Stimulated activated CD8-positive, alpha-beta memory T cell treated with anti-CD3 and anti-CD28 coated beads, Interleukin-2, amount 100 ng/mL, for 1 hour (primary cell): ENCODE measurements around the gene SMIM1.

ENCODE experiments used
- DNase-seq, 2 donors: peaks; one replicate each; pipeline ENCODE4 v3.0.0-alpha.2; 2020; ENCODE audit warnings: low read depth in 2 of 2

Gene SMIM1

GRCh38 chr1:3772715-3773571, at the start of gene SMIM1:
Gene SMIM1, plus strand, starts transcription at chr1:3772749. Its CDS starts 2,625 bp downstream, at chr1:3775374.
- no peak for DNase-seq

- DNase-seq = no peak
Measured at GRCh38 chr1:3722846-3723245, 49.7 kb upstream of the SMIM1 start.

DNA sequence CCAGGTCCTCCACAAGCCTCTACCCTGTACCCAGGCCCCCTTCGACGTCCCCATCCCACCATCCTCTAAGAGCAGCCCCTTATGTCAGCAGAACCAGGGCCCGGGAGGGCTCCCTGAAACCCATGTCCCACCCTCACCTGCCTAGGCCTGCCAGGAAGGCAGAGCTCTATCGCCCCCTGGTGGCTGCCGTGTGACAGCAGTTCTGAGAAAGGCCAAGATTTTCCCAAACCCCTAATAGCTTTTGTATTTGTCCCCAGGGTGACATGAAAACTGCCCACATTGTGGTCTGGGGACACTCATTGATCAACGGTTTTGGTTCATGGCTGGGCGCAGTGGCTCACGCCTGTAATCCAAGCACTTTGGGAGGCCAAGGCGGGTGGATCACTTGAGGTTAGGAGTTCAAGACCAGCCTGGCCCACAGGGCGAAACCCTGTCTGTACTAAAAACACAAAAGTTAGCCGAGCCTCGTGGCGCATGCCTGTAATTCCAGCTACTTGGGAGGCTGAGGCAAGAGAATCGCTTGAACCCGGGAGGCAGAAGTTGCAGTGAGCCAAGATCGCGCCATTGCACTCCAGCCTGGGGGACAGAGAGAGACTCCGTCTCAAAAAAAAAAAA, 48.0 kb upstream of the SMIM1 start:
- peak; percentile 56 to 66 for DNase-seq

DNA sequence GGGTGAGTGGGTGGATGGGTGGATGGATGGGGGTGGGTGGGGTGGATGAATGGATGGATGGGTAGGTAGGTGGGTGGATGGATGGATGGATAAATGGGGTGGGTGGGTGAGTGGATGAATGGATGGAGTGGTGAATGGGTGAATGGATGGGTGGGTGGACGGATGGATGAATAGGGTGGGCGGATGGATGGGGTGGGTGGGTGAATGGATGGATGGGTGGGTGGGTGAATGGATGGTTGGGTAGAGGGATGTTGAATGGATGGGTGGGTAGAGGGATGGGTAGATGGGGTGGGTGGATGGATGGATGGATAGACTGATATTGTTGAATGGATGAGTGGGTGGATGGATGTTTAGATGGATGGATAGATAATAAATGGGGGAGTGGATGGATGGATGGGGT, 47.2 kb upstream of the SMIM1 start:
- DNase-seq = no peak

GRCh38 chr1:3727042-3727824, 45.3 kb upstream of the SMIM1 start:
- no peak for DNase-seq

DNA sequence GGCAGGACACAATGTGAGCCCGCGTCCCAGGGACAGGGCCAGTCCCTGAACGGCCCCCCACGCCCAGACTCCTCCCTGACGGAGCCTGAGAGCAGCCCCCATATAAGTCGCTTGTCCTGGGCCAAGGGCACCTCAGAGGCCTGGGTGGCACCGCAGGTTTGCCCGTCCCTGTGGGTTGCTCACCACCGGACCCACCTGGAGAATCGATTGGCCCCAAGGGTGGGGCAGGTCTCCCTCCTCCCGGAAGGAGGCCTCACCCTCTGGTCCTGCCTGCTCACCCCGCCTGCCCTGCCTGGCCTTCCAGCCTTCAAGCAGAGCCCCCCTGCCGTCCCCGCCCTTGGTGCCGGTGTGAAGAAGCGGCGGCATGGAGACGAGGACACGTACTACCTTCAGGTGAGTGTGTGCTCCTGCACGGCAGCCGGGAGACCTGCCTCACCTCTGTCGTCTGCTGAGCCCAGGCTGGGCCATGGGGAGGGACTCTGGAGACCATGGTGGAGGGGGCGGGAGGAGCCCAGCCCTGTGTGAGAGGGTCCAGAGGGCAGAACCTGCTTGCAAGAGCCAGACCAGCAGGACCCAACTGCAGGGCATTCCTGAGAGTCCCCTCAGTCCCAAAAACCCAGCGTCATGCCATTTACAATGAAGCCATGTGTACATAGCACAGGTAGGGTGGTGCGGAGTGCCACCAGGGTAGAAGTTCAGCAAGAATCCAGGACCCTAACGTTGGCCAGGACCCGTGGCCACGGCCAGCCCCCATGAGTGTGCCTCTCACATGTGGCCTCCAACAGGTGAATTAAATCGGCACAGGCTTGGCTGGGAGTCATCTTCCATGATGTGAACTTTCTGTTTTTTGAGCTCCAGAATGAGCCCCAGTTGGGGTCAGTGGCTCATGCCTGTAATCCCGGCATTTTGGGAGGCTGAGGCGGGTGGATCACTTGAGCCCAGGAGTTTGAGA, 44.4 kb upstream of the SMIM1 start:
- no peak for DNase-seq

DNA sequence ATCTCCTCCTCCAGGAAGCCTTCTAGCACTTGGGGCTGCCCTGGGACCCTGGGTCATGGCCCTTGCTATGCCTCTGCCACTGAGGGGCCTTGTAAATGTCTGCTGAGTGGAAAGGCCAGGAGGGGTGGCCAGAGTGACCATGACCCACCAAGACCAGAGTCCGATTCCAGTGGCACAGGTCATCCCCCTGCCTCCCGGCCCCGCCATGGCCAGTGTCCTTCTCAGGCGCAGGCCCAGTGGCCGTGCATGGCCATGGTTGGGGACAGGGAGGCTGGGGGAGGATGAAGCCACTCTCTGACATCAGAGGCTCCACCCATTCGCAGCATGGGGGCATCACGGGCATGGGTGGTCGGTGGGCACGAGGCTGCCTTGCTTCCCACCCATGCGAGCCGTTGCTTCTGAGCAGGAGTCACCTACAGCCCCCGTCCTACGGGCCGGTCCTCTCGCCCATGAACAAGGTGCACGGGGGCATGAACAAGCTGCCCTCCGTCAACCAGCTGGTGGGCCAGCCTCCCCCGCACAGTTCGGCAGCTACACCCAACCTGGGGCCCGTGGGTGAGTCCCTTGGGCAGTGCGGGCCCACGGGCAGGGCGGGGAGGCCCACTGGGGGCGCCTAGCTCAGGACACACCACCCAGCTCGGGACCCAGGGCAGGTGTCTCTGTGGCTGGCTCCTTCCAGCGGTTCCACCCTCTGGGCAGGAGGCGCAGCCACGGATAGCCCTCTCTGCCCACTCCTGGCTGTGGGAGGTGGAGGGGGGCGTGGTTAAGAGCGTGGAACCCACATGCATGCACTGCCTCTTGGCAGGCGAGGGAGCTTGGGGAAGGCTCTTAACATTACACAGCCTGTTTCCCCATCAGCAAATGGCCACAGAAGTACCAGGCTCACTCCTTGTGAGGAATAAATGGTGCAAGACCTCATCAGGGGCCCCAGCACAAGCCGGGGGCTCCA, 42.7 kb upstream of the SMIM1 start:
- no peak for DNase-seq

DNA sequence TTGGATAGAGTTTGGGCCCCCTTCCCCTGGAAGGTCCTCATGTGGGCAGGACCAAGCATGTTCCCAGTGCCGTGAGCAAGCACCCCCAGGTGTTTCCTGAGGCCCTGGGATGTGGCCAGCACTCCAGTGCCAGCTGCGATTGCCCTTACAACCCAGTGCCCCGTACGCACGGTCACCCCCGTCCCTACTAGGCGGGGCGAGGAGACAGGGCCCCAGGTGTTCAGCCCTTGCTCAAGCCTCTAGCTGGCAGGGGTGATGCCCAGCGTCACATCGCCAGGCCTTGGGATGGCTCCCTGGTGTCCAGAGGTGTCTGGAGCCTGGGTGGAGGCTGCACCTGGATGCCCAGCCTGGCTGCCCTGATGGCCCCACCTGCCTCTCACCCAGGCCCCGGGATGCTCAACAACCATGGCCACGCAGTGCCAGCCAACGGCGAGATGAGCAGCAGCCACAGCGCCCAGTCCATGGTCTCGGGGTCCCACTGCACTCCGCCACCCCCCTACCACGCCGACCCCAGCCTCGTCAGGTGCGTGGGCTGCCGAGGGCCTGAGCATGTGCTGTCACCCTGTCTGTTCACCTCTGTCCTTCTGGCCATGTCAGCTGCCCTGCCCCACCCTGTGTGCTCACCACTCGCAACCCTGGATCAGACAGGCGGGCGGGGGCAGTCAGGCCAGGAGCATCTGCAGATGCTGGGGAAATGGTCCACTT, 41.9 kb upstream of the SMIM1 start:
- DNase-seq = no peak

DNA sequence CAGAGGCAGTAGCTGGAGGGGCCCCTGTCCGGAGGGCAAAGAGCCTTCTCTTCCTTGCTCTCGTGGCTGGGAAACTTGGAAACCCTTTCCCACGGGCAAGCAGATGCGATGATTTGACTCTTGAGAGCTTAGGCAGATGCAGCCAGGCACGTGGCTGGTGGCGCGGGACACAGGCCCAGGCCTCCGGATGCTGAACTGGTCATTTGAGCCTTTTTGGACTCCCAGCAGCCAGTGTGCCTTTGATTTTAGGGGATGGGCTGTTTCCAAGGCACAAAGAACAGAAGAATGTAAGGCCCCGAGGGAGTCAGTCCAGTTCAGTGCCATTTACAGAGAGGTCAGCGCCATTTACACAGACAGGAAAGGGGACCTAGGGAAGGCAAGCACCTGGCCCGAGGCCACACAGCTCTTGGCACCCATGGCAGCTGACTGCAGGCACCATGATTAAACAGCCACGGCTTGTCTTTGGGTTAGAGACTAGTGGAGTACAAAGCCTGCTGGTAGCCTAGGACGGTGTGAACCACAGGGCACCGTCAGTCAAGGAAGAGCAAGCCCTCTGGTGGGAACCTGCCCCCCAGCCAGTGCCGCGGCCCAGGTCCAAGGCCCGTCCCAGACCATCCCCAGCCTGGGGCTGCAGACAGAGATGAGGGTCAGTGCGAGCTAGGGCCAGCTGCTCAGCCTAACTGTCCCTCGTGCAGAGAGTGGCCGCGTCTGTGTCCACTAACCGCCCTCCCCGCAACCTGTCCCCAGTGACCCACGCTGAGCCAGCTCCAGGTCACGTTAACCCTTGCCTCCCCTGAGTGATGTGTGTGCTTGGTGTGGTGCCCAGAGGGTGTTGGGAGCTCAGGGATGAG, 40.7 kb upstream of the SMIM1 start:
- DNase-seq = no peak

DNA sequence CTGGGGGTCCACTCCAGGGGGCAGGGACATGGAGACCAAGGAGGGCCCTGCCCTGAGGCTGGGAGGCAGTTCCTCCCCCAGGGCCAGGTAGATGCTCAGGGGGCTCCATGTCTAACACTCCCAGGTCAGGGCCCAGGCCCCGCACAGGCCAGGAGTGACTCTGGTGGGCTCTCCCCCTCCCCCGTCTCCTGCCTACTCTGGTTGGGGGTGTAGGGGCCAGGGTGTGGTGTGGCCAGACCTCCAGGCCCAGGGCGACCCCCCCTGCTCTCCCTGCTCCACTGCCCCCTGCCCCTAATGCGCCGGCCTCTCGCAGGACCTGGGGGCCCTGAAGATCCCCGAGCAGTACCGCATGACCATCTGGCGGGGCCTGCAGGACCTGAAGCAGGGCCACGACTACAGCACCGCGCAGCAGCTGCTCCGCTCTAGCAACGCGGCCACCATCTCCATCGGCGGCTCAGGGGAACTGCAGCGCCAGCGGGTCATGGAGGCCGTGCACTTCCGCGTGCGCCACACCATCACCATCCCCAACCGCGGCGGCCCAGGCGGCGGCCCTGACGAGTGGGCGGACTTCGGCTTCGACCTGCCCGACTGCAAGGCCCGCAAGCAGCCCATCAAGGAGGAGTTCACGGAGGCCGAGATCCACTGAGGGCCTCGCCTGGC, 40.0 kb upstream of the SMIM1 start:
- no peak for DNase-seq

GRCh38 chr1:3733094-3733882, 39.3 kb upstream of the SMIM1 start:
- DNase-seq = no peak

DNA sequence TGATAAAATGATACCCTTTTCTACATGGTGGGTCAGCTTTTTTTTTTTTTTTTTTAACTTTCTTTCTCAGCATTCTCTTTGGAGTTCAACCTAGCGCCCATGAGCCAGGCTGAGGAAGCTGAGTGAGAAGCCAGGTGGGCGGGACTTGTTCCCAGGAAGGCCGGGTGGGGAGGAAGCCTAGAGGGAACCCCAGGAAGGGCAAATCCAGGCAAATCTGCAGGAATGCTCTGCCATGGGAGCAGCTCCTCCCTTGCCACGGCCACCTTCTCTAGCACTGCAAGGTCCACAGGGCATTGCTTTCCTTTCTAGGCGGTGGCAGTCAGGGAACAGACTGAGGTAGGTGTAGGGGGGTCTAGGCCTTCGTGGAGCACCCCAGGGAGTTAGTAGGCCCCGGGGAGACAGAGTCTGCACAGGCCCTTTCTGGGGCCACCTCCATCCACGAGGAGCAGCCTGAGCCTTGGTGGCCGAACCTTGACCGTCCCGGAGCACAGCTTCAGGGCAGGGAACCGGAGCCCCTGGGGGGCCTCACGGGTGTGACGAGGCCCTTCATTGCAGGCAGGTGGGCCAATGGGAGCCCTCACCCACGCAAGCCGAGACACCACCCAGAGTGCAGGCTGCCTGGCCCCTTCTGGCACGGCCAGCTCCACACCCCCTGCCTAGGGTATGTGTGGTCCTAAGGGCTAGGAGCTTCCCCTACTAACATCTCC, 38.5 kb upstream of the SMIM1 start:
- no peak for DNase-seq

DNA sequence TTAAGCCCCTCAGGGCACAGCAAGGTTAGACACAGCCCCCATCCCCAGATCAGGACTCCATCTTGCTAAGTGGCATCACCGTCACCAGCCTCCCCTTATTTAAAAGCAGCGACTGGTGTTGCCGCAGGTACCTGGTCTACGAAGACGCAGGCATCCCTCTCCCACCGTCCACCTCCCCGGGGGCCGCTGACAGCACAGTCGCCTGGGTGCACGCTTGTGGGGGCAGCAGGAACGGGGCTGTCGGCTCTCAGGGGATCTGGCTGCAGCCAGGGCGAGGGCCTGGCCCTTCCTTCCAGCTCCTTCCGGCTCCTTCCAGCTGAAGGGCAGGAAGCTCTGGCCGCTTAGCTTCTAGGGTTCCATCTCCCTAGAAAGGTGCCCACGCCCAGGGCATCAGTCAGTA, 37.9 kb upstream of the SMIM1 start:
- no peak for DNase-seq

DNA sequence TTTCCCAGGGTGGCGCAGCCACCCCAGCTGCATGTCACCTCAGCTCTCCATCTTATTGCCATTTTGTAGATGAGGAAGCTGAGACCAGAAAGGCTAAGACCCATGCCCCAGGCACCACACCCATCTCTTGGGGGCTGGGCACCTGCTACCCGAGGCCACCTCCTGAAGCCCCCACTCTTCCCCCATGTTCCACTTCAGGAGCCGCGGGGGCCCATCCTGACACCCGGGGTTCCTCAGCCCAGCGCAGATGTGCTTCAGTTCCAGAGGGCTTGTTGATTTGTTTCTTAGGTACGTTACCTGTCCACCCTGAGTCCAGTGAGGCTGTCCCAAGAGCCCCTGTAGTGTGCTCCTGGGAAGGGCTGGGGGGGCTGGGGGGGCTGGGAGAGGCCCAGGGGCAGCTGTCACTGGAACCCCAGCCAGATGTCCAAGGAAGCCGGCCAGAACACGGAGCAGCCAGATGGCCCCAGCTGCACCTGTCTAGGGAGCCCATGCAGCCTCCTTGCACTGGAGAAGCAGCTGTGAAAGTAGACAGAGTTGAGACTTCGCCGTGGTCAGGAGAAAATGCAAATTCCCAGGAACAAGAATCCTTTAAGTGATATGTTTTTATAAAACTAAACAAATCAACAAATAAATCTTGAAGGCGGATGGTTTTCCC, 37.4 kb upstream of the SMIM1 start:
- no peak for DNase-seq

DNA sequence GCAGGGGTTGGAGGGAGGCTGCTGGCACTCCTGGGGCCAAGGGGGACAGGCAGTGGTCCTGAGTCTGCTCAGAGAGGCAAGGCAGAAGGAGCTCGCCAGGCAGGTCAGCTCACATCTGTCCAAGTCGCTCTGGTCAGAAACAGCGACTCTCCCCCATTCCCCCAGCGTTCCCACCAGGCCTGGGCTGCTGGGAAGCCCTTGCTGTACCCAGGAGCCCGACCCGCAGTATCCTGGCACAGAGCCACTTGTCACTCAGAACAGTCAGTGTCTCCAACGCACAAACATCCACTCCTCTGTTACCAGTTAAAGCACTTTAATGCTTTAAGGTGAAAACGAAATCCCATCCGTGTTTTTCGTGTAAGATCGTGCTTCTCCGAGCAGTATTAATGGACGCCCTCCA, 36.9 kb upstream of the SMIM1 start:
- DNase-seq = no peak

- no peak for DNase-seq
Measured at GRCh38 chr1:3736131-3736561, 36.4 kb upstream of the SMIM1 start.
